GM12878 (cell line): ENCODE results near the gene MLXIP. TPM values are rescaled to one million over a fixed set of nuclear protein-coding genes. Genes with fewer than 3 reads are reported as not detected.

Source experiments
- ATAC-seq: fragments of 200-7000 bp; cut with Tn5 transposase; 3 replicates; pipeline ENCODE4 v1.9.1; 2020; ENCODE audit warnings: mild to moderate bottlenecking, moderate library complexity
- BruUV-seq: library from RNA; stranded (reverse); fragments of 400-500 nt; replicated peaks from 2 replicates; lab custom pipeline; 2021; lab: Mats Ljungman, UMichigan
- CTCF ChIA-PET: fragments of 300-600 bp; sonication (Branson Sonifier 250); formaldehyde crosslinking; extraction: SDS; loops from one replicate; lab custom pipeline; 2021; ENCODE audit warnings: inconsistent platforms; lab: Yijun Ruan, JAX
- POLR2A ChIA-PET: fragments of 350-600 bp; formaldehyde crosslinking; extraction: SDS; loops from one replicate; lab custom pipeline; 2021; ENCODE audit warnings: inconsistent platforms; lab: Charles Lee
- RAD21 ChIA-PET: fragments of 300-600 bp; sonication (Branson Sonifier 250); formaldehyde crosslinking; loops from one replicate; lab custom pipeline; 2023; ENCODE audit warnings: antibody characterized with exemption; ENCODE audit not compliant: unreplicated experiment; lab: Charles Lee
- SMC1A ChIA-PET: fragments of 300-600 bp; sonication (Branson Sonifier 250); formaldehyde crosslinking; loops from one replicate; lab custom pipeline; 2023; ENCODE audit not compliant: unreplicated experiment, uncharacterized antibody; lab: Charles Lee
- DNase-seq: peaks from one replicate; pipeline ENCODE4 v3.0.0-alpha.2; 2011; ENCODE audit warnings: low read depth, low spot score
- FAIRE-seq: peaks from 3 replicates; lab custom pipeline; 2011; peaks lifted over from hg19 to GRCh38; lab: Jason Lieb, UNC
- H2AFZ ChIP-seq: 2 replicates; pipeline ENCODE4 v1.6.0; 2011; ENCODE audit warnings: low read depth, low read length, control low read depth; ENCODE audit not compliant: control insufficient read depth
- H3K27ac ChIP-seq: 2 replicates; pipeline ENCODE4 v1.5.1; 2011; ENCODE audit warnings: control low read depth; ENCODE audit not compliant: control insufficient read depth, insufficient read depth
- H3K27me3 ChIP-seq, 2 experiments: replicated peaks in 1 of 2; 2 replicates each; pipeline versions ENCODE4 v1.6.0 to v1.6.1; 2011; ENCODE audit warnings: low read length in 1 of 2; ENCODE audit not compliant: control insufficient read depth in 2 of 2, insufficient read depth in 2 of 2
- H3K36me3 ChIP-seq, 2 experiments: 2 replicates each; pipeline ENCODE4 v1.5.1; 2011; ENCODE audit warnings: low read length in 1 of 2; ENCODE audit not compliant: control insufficient read depth in 2 of 2, insufficient read depth in 2 of 2
- H3K4me1 ChIP-seq: 2 replicates; pipeline ENCODE4 v1.6.1; 2011; ENCODE audit warnings: mild to moderate bottlenecking, low read length, moderate library complexity, mixed read lengths; ENCODE audit not compliant: control insufficient read depth, insufficient read depth
- H3K4me2 ChIP-seq: 2 replicates; pipeline ENCODE4 v1.6.0; 2011; ENCODE audit warnings: control low read depth; ENCODE audit not compliant: control insufficient read depth, insufficient read depth
- H3K4me3 ChIP-seq: fragments of 200-600 bp; sonication (generic); 2 replicates; pipeline ENCODE4 v1.5.1; 2016
- H3K79me2 ChIP-seq: 2 replicates; pipeline ENCODE4 v1.6.0; 2011; ENCODE audit warnings: low read length; ENCODE audit not compliant: control insufficient read depth, insufficient read depth
- H3K9ac ChIP-seq: 2 replicates; pipeline ENCODE4 v1.8.0; 2011; ENCODE audit warnings: low read length, control low read depth, mixed read lengths; ENCODE audit not compliant: control insufficient read depth, insufficient read depth
- H3K9me3 ChIP-seq: replicated peaks from 3 replicates; pipeline ENCODE4 v1.5.1; 2011; ENCODE audit warnings: mild to moderate bottlenecking, low read length; ENCODE audit not compliant: control insufficient read depth, insufficient read depth
- H4K20me1 ChIP-seq: 2 replicates; pipeline ENCODE4 v1.6.0; 2011; ENCODE audit not compliant: control insufficient read depth, insufficient read depth
- BHLHE40 ChIP-seq, 2 experiments: fragments of 450-650 bp in 1 of 2; IDR thresholded peaks; 2 replicates each; pipeline ENCODE4 v1.6.1; 2011 to 2017; ENCODE audit warnings: low read depth in 2 of 2, borderline replicate concordance in 1 of 2, improper control_type of control experiment in 1 of 2, low read length in 1 of 2, mild to moderate bottlenecking in 1 of 2
- E2F4 ChIP-seq: IDR thresholded peaks from 2 replicates; pipeline ENCODE4 v1.6.1; 2012; ENCODE audit warnings: low read depth, low read length, improper control_type of control experiment
- EGR1 ChIP-seq, 2 experiments: IDR thresholded peaks; 1 replicate in 1 of 2; 2 replicates in 1 of 2; pipeline ENCODE4 v1.6.1; 2011 to 2012; ENCODE audit warnings: low read depth in 2 of 2, low read length in 2 of 2, borderline replicate concordance in 1 of 2, mild to moderate bottlenecking in 1 of 2, moderate library complexity in 1 of 2
- FOS ChIP-seq: IDR thresholded peaks from 3 replicates; pipeline ENCODE4 v1.6.1; 2011; ENCODE audit warnings: borderline replicate concordance; ENCODE audit not compliant: insufficient read length; ENCODE audit errors: extremely low read depth
- HSF1 ChIP-seq: fragments of 150-350 bp; IDR thresholded peaks from 2 replicates; pipeline ENCODE4 v1.6.1; 2014; ENCODE audit warnings: mild to moderate bottlenecking, low read depth, low read length
- PAX5 ChIP-seq: IDR thresholded peaks from 2 replicates; pipeline ENCODE4 v1.6.1; 2011; ENCODE audit warnings: low read depth, low read length, borderline replicate concordance
- PAX8 ChIP-seq: fragments of 450-650 bp; IDR thresholded peaks from 2 replicates; pipeline ENCODE4 v1.6.1; 2017; ENCODE audit warnings: mild to moderate bottlenecking, moderate library complexity
- SMAD5 ChIP-seq: IDR thresholded peaks from 2 replicates; pipeline ENCODE4 v1.6.1; 2016; ENCODE audit warnings: antibody characterized with exemption, low read depth
- TCF3 ChIP-seq: IDR thresholded peaks from 2 replicates; pipeline ENCODE4 v1.6.1; 2012; ENCODE audit warnings: low read depth, mild to moderate bottlenecking, low read length, borderline replicate concordance; ENCODE audit not compliant: insufficient read depth
- TCF7 ChIP-seq: IDR thresholded peaks from 2 replicates; pipeline ENCODE4 v1.6.1; 2014; ENCODE audit warnings: antibody characterized with exemption, borderline replicate concordance
- WGBS: methylation state at CpG from one replicate; pipeline ENCODE4 v1.1.6; 2016; ENCODE audit warnings: low lambda C conversion rate; ENCODE audit not compliant: insufficient replicate concordance, insufficient coverage; ENCODE audit errors: missing lambda C conversion rate; 5-methylcytosine and 5-hydroxymethylcytosine counted together
- in situ Hi-C: fragments of 300-500 bp; cut with MboI; formaldehyde crosslinking; loops from 9 replicates; pipeline ENCODE4 v1.14.3; 2018; ENCODE audit warnings: mixed read lengths
- intact Hi-C: fragments of 100-400 bp; cut with micrococcal nuclease; formaldehyde crosslinking; loops from one replicate; pipeline ENCODE4 v1.14.2; 2022; ENCODE audit not compliant: unreplicated experiment
- polyA plus RNA-seq, 11 experiments: library from polyadenylated mRNA; depleted of rRNA in 4 of 11; unstranded in 6 of 11; stranded (reverse) in 5 of 11; fragments of >200 nt; fragmentation: Nextera tagmentation in 4 of 11; fragmentation: Illumina TruSeq in 1 of 11; extraction: Ambion mirVana in 4 of 11; extraction: Trizol in 1 of 11; gene quantifications; 1 replicate in 1 of 11; 2 replicates in 10 of 11; pipeline versions ENCODE4 v1.2.1 to v1.2.3, GENCODE V29; 2011 to 2016; ENCODE audit warnings: inconsistent platforms in 2 of 11, missing spikeins in 2 of 11, low read depth in 1 of 11
- total RNA-seq, 4 experiments: library from RNA; depleted of rRNA in 3 of 4; stranded (reverse); fragments of >200 nt in 3 of 4; fragmentation: Illumina TruSeq in 1 of 4; extraction: Trizol in 1 of 4; gene quantifications; 2 replicates each; pipeline versions ENCODE4 v1.2.1 to v1.2.3, GENCODE V29; 2013 to 2021

Gene MLXIP
- total and polyA plus RNA-seq, 10 of the 15 experiments (the other 5 are each of a cell fraction or from before 2014, with no cell fraction given), result 1.1 to 23.7 (median 7.0) TPM

- no peak for TF ChIP-seq TCF3
- no peak for TF ChIP-seq TCF7
- TF ChIP-seq HSF1, result no peak
- TF ChIP-seq BHLHE40 (IDR thresholded peaks at IDR 0.05; ENCODE audit: borderline replicate concordance in 1 of 2, low read depth in 2 of 2, low read length in 1 of 2), result no peak
These were observed 21.3 kb downstream of the MLXIP start (continued) for GRCh38 chr12:122099856-122100255.

GRCh38 chr12:122100568-122100967 lies 22.0 kb downstream of the MLXIP start:
- RAD21 ChIA-PET, result interaction anchor here (1.2 kb wide), 1 partner anchor 18 kb away, joined by 3 read pairs; no protein-coding TSS in a partner anchor
- no peak for ATAC-seq
- intact Hi-C loops, result no loop called here
- BruUV-seq, result no TSS peak
- no peaks in the 10 kb centered on the region; the same call in 1 of the 2 replicates for H3K79me2 ChIP-seq
- H3K9me3 ChIP-seq, result no peaks in the 10 kb centered on the region
- no peaks in the 10 kb centered on the region for H3K27me3 ChIP-seq
- H3K4me3 ChIP-seq, result no peak overlapping the region
- H3K4me1 ChIP-seq, result peaks cover 8% of the 10 kb centered on the region
- CTCF ChIA-PET, result interaction anchor here (1.3 kb wide), 1 partner anchor 37 kb away, joined by 3 read pairs; no protein-coding TSS in a partner anchor
- H2AFZ ChIP-seq, result no peak overlapping the region
- no peak overlapping the region for H3K9ac ChIP-seq
- TF ChIP-seq PAX5, result no peak
- TF ChIP-seq PAX8, result no peak
- TF ChIP-seq SMAD5, result no peak
- no peak for TF ChIP-seq E2F4
- no peak for TF ChIP-seq EGR1 (IDR thresholded peaks at IDR 0.05; ENCODE audit: borderline replicate concordance in 1 of 2, low read depth in 2 of 2, low read length in 2 of 2)
- no peak for TF ChIP-seq FOS
- TF ChIP-seq, all 136 proteins: peak for 0
- DNase-seq (no peak), FAIRE-seq (no peak)
- in situ Hi-C loops, result no loop called here
- Histone ChIP-seq H4K20me1 (no peaks in the 10 kb centered on the region), H3K36me3 (no peaks in the 10 kb centered on the region; a peak in 1 of 4 replicates), H3K4me2 (no peak overlapping the region), H3K27ac (no peak overlapping the region)
- SMC1A ChIA-PET, result interaction anchor here (0.9 to 1.2 kb wide), 2 partner anchors 19 to 116 kb away, joined by 3 to 5 read pairs; no protein-coding TSS in a partner anchor
- POLR2A ChIA-PET, result interaction anchor here (0.6 kb wide), 1 partner anchor 12 kb away, joined by 3 read pairs; no protein-coding TSS in a partner anchor
- 23% methylated on average over 1 of the region's 1 CpG for WGBS
